HG03457 (cell line): ENCODE results near the gene MED27.
"Not testable (repeated sequence)": the region's sequence is repeated elsewhere in the genome, so short reads cannot be mapped to it uniquely, and the experiment has no call there.

Experiments
- ATAC-seq: cut with Tn5 transposase; IDR thresholded peaks from one replicate; pipeline ENCODE4 v1.9.1; 2021; ENCODE audit warnings: moderate number of reproducible peaks; ENCODE audit not compliant: unreplicated experiment

MED27 gene

DNA sequence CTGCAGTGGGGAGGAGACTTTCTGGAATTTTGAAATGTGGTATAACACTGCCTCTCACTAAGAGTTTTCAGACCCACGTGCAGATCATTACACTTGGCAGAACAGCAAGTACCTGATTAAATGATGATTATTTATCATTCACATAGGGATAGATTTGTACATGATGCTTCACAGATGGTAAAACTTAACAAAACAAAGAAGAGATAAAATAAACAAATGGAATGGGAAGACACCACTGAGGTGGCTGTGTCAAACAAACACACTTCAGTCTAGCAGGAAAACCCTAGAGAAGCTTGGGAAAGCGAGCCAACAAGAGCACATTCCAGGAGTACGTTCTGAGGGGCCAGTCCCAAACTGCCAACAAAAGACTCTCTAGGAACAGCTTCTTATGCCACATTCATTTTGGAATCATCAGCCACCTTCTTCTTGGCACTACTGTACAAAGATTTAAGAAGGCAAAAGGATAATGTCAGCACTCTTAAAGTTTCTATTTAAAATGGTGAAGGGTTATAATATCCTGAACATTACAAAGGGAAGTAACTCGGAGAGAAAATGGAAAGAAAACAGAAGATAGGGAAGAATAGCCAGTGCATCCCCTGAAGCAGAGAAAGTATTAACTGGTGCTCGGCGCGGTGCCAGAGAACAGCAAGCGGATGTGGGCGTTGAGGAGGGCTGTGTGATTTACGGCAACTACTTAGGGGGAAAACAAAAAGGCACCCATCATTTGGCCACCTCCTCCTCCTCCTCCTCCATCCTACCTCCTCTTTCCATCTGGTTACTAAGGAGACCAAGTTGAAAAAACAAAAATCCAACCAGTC lies 1.6 kb downstream of the MED27 start:
- ATAC-seq, result no peak

- no peak for ATAC-seq
Measured at GRCh38 chr9:132075853-132076252, 3.8 kb downstream of the MED27 start.

GRCh38 chr9:132074736-132075135 lies 4.9 kb downstream of the MED27 start:
- no peak for ATAC-seq

DNA sequence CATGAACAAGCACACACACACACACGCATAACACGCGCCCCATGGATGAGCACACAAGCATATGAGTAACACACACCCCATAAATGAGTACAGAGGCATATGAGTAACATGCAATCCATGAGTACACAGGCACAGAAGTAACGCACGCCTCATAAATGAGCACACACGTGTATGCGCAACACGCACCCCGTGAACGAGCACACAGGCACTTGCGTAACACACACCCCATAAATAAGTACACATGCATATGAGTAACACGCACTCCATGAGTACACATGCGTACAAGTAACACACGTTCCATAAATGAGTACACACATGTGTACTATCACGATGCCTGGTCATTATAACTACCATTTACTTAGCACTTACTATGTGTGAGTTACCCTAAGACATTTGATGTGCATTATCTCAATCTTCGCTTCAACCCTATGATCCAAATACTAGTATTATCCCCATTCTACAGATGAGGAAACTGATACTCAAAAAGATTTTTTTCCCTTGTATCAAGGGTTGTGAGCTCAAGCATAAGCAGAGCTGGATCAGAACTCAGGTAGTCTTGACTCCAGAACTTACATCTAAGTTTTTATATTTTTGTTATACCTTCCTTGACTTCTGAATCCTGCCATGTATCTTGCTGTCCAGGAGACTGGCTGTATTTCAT lies 7.7 kb downstream of the MED27 start:
- no peak for ATAC-seq

- no peak for ATAC-seq
Measured at GRCh38 chr9:132069046-132069898, 10.4 kb downstream of the MED27 start.

DNA sequence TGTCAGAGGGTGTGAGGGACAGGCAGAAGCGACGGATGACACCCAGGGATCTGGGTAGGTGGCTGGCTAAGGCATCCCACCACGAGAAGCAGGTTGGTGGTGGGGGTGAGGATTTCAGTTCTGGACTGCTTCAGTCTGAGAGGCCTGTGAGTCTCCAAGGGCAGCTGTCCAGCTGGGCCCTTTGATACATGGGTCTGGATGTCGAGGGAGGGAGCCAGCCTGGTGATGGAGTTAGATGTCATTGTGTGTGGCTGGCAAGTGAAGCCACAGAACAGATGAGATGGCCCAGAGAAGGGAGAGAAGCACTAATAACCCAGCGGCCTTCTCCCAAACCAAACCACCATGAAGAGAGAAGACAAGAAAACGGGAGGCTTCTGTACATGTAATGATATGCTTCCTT lies 11.1 kb downstream of the MED27 start:
- ATAC-seq, result no peak

GRCh38 chr9:132066511-132066910 lies 13.2 kb downstream of the MED27 start:
- ATAC-seq, result no peak

GRCh38 chr9:132066057-132066456 lies 13.6 kb downstream of the MED27 start:
- ATAC-seq, result no peak

GRCh38 chr9:132063281-132063680 lies 16.4 kb downstream of the MED27 start:
- ATAC-seq, result no peak

GRCh38 chr9:132062806-132063205 lies 16.9 kb downstream of the MED27 start:
- no peak for ATAC-seq

DNA sequence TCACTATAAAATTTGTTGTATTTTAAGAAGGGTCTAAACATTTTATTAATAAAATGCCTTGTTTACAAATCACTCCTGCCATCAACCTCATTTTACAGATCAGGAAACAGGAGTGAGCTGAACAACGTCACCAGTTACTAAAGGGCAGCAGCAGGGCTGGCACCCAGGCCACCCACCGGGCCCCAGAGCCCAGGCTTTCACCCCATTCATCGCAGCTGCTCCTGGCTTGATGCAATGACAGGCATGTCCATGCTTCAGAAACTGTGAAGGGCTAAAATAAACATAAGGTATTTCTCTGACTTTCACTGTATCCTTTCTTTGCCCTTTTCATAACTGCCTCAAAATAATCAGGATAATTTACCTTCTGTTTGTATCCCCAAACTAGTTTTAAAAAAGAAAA lies 18.1 kb downstream of the MED27 start:
- no peak for ATAC-seq

GRCh38 chr9:132059361-132059760 lies 20.3 kb downstream of the MED27 start:
- no peak for ATAC-seq

DNA sequence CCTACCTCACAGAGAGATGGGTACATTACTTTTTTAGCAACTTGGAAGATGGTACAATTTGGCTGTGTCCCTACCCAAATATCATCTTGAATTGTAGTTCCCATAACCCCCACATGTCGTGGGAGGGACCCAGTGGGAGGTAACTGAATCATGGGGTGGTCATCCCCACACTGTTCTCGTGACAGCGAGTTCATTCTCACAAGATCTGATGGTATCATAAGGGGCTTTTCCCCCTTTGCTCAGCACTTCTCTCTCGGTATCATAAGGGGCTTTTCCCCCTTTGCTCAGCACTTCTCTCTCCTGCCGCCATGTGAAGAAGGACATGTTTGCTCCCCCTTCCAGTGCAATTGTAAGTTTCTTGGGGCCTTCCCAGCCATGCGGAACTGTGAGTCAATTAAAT lies 21.4 kb downstream of the MED27 start:
- not testable (repeated sequence) for ATAC-seq

DNA sequence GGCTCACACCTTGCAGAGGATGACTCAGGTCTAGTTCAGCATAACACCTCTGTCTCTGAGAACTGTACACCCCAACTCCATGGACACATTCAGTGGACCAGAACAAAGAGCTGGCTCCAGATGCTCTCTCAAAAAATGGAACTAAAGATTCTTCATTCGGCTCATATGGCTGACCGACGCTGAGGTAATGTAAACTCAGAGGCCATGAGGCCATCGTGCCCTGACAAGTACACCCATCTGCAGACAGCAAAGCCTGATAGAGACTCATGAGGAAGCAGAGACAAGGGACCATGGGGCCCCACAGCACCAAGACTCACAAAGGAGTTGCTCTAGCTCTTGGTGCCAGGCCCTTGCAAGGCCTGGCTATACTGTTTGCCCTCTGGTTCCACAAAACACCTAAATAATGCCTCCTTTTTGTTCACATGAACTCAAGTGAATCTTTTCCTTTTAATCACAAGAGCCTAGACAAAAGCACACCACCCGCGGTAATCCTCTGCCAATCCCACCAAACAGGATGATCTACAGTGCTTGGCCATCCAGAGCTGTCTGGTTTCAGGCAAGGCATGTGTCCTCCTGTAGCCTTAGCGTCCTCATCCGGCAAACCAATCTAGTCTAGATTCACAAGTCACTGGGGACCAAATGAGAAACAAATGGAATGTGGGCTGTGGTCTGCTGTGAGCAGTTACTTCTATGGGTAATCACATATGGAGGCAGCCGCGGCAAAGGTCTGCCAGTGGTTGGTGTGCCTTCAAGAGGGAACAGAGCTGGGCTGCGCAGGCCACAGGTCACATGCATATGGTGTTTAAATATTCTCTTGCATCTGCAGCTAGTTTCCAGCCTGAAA lies 22.7 kb downstream of the MED27 start:
- no peak for ATAC-seq

GRCh38 chr9:132055756-132056155 lies 23.9 kb downstream of the MED27 start:
- no peak for ATAC-seq

GRCh38 chr9:132054024-132054423 lies 25.6 kb downstream of the MED27 start:
- ATAC-seq, result no peak

DNA sequence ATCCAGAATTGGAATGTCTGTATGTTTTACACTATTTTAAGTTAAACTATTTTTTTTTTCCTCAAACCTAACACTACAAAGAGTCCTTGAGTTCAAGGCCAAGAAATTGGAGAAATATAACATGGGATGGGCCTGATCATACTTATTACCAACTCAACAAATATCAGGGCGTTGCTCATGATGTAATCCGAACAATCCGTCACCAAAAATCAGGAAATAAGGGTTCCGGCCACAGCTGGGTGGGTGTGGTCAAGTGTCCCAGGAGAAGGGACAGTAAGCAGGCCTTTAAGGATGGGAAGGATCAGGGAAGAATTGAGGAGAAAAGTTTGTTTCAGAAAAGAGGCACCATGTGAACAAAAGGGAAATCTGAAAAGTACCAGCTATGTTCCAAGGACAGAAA lies 29.8 kb downstream of the MED27 start:
- no peak for ATAC-seq

DNA sequence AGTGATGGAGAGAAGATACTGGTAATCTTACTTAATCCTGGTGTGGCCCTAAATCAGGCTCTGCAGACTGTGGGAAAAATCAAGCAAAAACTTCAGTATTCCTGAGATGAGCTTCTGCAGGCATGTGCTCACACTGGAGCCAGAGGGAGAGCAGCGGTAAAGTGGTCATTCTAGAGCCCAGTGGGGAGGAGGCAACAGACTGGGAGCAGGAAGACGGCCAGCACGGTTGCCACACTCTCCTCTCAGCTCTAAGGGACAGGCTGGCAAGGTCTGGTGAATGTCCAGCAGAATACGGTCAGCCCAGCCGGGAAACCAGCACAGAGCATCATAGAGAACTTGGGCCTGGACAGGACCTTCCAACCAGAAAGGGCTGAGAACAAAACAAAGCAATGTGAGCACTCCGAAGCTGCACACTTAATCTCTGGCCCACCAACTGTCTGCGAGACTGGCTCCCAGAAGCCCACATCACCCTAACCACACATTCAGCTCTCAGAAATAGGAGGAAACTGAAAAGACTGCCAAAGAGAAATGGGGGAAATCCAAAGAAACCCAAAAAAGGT lies 30.3 kb downstream of the MED27 start:
- no peak for ATAC-seq

DNA sequence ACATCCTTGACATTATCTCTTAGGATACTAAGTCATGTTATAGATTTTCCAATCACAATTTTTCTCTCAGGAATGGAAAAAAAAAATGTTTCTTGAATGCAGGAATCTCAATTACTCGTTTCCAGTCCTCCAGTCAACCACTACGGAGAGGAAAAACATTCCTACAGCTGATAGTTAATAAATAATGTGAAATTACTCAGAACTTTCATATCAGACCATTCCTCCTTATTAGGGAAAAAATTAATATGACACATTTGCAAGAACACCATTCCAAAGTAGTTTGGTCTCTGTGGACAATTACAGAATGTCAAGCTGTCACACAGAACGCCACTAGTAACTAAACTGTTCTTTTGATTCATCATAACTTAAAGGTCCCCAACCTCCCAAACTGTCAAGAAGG lies 31.5 kb downstream of the MED27 start:
- ATAC-seq, result no peak

GRCh38 chr9:132046456-132046855 lies 33.2 kb downstream of the MED27 start:
- ATAC-seq, result no peak
